AG10803 (cell line): ENCODE measurements around the gene OR2M5.

Source experiments
- DNase-seq: peaks from one replicate; pipeline ENCODE4 v3.0.0; 2010; ENCODE audit warnings: low read depth
- H3K4me3 ChIP-seq: 2 replicates; pipeline ENCODE4 v1.5.1; 2011; ENCODE audit warnings: mild to moderate bottlenecking, low read length, control low read depth
- TF ChIP-seq, protein P1 (sequence below): conservative IDR thresholded peaks from 2 replicates; pipeline ENCODE4 v1.5.1; 2011; ENCODE audit warnings: mild to moderate bottlenecking, low read length, control low read depth, inconsistent platforms

Gene OR2M5, protein sequence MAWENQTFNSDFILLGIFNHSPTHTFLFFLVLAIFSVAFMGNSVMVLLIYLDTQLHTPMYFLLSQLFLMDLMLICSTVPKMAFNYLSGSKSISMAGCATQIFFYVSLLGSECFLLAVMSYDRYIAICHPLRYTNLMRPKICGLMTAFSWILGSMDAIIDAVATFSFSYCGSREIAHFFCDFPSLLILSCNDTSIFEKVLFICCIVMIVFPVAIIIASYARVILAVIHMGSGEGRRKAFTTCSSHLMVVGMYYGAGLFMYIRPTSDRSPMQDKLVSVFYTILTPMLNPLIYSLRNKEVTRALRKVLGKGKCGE

GRCh38 chr1:248144513-248145198 lies at the start of gene OR2M5:
OR2M5 (plus strand) TSS chr1:248145148; CDS start chr1:248145148, 0 bp downstream.
- DNase-seq, result no peak
- TF ChIP-seq, protein P1, sequence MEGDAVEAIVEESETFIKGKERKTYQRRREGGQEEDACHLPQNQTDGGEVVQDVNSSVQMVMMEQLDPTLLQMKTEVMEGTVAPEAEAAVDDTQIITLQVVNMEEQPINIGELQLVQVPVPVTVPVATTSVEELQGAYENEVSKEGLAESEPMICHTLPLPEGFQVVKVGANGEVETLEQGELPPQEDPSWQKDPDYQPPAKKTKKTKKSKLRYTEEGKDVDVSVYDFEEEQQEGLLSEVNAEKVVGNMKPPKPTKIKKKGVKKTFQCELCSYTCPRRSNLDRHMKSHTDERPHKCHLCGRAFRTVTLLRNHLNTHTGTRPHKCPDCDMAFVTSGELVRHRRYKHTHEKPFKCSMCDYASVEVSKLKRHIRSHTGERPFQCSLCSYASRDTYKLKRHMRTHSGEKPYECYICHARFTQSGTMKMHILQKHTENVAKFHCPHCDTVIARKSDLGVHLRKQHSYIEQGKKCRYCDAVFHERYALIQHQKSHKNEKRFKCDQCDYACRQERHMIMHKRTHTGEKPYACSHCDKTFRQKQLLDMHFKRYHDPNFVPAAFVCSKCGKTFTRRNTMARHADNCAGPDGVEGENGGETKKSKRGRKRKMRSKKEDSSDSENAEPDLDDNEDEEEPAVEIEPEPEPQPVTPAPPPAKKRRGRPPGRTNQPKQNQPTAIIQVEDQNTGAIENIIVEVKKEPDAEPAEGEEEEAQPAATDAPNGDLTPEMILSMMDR, result no peak
- H3K4me3 ChIP-seq, result no peak within 1 kb of the TSS

DNA sequence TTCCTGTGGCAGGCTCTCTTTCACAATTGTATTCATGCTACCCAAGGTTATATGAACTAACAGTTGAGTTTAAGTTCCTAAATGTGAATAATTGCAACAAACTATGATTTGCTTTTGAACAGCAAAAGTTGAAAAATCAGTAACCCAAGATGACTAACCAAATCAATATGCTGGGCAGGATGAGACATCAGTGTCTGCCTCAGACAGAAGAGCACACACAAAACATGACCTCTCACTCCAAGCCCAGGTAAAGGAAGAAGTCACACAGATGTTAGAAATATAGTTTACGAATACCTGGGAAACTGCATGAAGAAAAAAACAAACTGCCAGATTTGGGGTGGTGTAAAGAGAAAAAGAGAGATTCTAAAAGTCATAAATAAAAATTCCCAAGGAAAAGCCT lies 46.4 kb upstream of the OR2M5 start:
- TF ChIP-seq, protein P1, result no peak
- no peak for DNase-seq
- no peak overlapping the region for H3K4me3 ChIP-seq

- DNase-seq, result no peak
- no peak overlapping the region for H3K4me3 ChIP-seq
- TF ChIP-seq, protein P1, result no peak
Observed at GRCh38 chr1:248102847-248103246, 42.1 kb upstream of the OR2M5 start.

- no peak for DNase-seq
- no peak overlapping the region for H3K4me3 ChIP-seq
- TF ChIP-seq, protein P1, result no peak
Observed at GRCh38 chr1:248111157-248111556, 33.8 kb upstream of the OR2M5 start.

GRCh38 chr1:248114890-248115289 lies 30.1 kb upstream of the OR2M5 start:
- no peak overlapping the region for H3K4me3 ChIP-seq
- no peak for DNase-seq
- TF ChIP-seq, protein P1, result no peak

GRCh38 chr1:248127653-248128052 lies 17.3 kb upstream of the OR2M5 start:
- no peak overlapping the region for H3K4me3 ChIP-seq
- TF ChIP-seq, protein P1, result no peak
- no peak for DNase-seq

- H3K4me3 ChIP-seq, result no peak overlapping the region
- TF ChIP-seq, protein P1, result no peak
- no peak for DNase-seq
Observed at GRCh38 chr1:248136811-248137210, 8.1 kb upstream of the OR2M5 start.
